GM12892 (cell line): ENCODE data around the gene ARL15.

Experiments used
- DNase-seq: peaks from one replicate; pipeline ENCODE4 v3.0.0; 2011; ENCODE audit not compliant: insufficient read length
- FAIRE-seq: peaks from 2 replicates; lab custom pipeline; 2011; peaks lifted over from hg19 to GRCh38; lab: Jason Lieb, UNC
- POLR2A ChIP-seq: IDR thresholded peaks from 2 replicates; pipeline ENCODE4 v1.6.1; 2011; ENCODE audit warnings: low read depth, low read length, control low read depth
- POLR2AphosphoS5 ChIP-seq: IDR thresholded peaks from 2 replicates; pipeline ENCODE4 v1.6.1; 2011; ENCODE audit warnings: low read depth, low read length, control low read depth
- TAF1 ChIP-seq: IDR thresholded peaks from 2 replicates; pipeline ENCODE4 v1.6.1; 2011; ENCODE audit warnings: low read depth, mild to moderate bottlenecking, control low read depth, low read length, borderline replicate concordance

Gene ARL15

DNA sequence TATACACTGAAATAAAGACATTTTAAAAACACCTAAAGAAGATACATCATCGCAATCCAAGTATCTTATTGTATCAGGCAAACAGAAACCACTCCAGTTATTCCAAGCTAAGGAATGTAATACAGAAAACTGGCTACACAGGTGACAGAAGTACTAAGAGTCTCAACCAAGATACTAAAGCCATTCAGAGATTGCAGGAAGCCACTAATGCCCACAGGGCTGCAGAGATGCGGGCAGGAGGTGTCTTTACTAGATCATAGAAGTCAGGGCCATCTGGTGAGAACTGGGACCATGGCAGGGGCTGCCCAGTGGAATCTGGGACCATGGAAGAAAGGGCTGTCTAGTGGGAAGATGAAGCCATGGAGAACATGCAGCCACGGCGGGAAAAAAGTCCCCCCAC, 384.3 kb downstream of the ARL15 start:
- DNase-seq (no peak), FAIRE-seq (no peak)
- TF ChIP-seq POLR2AphosphoS5 (no peak), POLR2A (no peak), TAF1 (no peak)

DNA sequence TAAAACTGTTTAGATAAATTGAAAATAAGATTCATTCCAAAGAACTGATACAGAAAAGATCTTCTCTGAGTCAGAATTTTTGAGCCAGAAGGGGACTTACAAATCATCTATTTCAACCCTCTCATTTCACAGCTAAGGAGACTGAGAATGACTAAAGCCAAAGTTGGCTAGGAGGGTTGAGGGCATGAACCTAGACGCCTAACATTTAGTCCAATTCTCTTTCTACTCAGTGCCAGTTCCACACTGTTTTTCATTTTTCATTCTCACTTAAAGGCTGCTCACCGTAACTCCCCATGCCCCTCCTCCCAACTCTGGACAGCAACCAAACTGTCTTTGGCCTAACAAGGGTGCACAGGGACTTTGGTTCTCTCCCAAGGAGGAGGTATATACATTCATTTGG, 386.0 kb downstream of the ARL15 start:
- TF ChIP-seq POLR2AphosphoS5: no peak
- no peak for TF ChIP-seq POLR2A
- no peak for TF ChIP-seq TAF1
- no peak for DNase-seq
- FAIRE-seq: no peak

DNA sequence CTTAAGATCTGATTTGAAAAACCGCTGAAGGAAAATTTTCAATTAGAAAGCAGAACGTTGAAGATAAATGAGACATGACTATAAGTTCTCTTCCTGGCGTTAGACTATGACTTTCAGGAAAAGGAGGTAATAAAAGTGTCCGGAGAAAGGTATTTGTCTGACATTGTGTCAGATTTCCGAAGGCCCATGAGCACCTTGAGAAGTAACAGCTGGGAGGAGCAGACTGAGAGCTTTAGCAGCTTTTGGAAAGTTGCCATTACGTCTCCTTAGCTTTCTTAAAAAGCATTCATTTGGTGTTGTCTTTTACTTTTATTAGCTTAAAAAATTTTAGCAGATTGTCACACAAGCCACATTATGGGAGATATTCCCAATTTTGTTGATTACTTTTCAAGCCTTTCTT, 386.4 kb downstream of the ARL15 start:
- no peak for FAIRE-seq

DNA sequence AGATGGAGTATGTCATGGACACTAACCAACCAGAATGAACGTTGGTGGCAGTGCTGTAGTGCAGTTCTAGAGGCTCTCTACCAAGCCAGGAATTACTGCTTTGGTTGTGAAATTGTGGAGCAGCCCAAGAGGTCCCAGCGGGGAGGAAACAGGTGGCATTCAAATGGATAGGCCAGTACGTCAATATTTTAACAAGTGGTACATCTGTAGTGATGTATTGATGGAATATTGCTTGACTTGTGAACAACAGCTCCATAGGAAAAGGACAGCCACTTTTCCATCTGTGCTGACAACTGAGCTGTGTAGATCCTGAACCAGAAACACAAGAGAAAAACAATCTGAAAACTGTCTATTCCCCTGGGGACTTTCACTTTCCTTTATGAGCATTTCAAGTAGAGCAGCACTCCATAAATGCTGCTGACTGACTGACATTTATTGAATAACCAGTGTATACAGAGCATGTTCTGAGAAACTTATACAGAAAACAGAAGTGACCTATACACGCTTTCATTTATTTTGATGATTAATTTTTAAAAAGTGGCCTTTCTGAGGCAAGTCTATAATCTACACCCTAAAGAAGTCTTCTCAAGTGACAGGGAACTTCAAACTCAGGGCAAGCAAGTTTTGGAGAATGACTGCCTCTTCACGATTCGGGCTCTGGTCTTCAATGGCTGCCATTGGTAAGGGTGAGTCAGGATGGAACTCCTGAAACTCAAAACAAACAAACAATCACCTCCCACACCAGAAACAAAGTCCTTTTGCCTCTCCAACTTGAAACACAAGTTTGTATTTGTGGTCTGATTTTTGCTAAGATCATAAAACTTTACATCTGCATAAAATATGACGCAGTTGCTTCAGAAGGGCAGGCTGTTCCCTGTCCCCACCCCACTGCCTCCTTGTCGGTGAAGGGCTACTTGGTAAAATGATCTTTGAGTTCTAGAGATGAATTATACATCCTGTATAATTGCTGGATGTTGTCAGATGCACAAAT, 387.6 kb downstream of the ARL15 start:
- FAIRE-seq (peak; percentile 21), DNase-seq (no peak)
- no peak for TF ChIP-seq POLR2A
- TF ChIP-seq POLR2AphosphoS5: no peak
- TF ChIP-seq TAF1: no peak

More for the DNA sequence above, 386.4 kb downstream of the ARL15 start:
- TF ChIP-seq TAF1 (no peak), POLR2AphosphoS5 (no peak), POLR2A (no peak)
- no peak for DNase-seq

DNA sequence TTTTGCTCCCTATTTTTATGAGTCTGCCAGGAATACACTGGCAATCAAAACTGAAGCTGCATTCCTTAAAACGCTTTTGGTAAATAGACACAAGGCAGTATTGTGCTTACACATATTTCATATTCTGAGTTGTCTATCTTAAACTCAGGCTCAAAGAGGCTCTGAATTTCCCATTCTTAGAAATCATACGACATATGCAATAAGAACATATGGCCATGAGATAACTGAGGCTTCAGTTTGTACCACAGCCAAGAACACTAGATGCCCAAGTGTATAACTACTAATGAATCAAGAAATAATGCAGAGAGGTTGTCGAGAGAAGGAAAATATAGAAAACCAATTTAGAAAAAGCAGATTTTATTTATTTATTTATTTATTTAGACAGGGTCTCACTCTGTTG, 392.5 kb downstream of the ARL15 start:
- no peak for DNase-seq
- TF ChIP-seq POLR2A: no peak
- no peak for TF ChIP-seq POLR2AphosphoS5
- TF ChIP-seq TAF1: no peak
- no peak for FAIRE-seq

DNA sequence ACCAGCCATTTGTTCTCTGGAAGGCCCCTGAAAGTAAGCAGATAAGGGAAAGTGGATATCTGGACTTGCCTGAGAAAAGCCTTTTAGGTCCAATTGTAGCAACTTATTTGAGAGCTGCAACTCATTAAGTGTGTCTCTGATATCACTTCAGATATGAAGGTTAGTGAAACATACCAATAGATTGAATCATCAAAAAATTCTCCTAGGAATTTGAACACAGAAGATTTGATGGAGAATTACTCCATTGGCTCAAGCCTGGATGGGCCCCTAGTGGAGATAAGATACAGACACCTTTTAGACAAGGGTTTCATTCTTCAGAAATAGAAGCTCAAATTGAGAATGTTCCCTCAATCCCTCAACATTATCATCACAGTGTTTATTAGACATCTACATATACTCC, 393.3 kb downstream of the ARL15 start:
- TF ChIP-seq TAF1 (no peak), POLR2A (no peak), POLR2AphosphoS5 (no peak)
- FAIRE-seq: no peak
- no peak for DNase-seq

DNA sequence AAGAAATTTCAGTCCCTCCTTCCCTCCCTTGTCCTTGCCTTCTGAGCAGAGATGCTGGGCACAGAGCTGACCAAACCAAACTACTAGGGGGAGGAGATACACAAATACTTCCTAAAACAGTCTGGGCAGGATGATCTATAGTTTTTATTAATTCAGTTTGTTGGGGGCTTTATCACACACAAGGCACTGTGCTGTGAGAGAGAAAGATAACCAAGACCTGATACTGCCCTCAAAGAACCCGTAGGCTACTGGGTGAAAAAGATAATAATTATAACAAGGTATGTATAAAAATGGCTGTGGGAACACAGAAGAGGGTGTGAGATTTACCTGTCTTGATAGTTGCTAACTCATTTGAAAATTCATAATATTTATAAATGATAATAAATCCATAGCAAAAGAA, 395.3 kb downstream of the ARL15 start:
- TF ChIP-seq POLR2AphosphoS5 (no peak), TAF1 (no peak), POLR2A (no peak)
- no peak for FAIRE-seq
- DNase-seq: no peak

DNA sequence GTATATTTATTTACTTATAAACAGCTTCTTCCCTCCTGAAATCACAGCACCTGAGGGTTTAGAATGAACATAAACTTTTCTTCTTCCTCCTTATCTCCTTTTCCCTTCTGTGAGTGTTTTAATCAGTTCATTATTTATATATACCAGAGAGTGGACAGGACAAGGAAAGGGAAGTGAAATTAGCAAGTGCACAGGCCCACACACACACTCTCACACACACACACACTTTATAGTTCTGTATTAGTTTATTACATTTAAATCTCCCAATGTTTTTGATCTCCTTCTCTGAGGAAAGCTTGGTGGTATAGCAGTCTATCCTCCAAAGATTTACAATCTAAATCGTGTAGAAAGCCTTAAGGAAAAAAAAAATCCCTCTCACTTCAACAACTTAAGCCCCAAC, 396.4 kb downstream of the ARL15 start:
- DNase-seq (no peak), FAIRE-seq (no peak)
- TF ChIP-seq TAF1 (no peak), POLR2A (no peak), POLR2AphosphoS5 (no peak)

DNA sequence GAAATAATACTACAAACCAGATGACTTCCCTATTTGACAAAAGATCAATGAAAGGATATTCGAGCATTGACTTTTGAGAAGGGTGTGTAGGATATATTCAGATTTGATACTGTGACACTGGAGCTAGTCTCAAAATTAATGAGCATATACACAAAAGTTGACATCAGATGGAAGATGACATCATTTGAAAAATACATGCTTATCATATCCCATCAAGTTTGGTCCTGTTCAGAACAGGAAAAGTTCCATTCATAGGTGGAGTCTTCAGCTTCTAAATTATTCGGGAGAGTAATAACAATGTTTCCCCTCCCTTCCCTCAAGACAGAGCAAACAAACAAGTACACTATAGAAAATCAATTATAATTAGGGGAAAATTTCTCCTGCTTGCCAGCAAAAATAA, 401.6 kb downstream of the ARL15 start:
- no peak for TF ChIP-seq POLR2A
- TF ChIP-seq TAF1: no peak
- TF ChIP-seq POLR2AphosphoS5: no peak
- FAIRE-seq: no peak
- DNase-seq: no peak

DNA sequence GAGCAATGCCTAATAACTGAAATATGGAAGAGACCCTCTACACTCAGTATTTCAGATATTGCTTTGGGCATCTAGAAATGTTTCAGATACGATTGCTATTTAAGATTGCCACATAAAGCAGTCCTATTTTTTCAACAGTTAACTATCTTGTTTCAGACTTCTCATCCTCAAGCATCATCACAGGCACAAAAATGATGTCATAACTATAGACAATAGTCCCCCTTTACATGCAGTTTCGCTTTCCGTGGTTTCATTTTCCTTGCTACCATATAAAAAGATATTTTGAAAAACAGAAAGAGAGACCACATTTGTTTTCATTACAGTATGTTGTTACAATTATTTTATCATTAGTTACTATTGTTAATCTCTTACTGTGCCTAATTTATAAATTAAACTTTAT, 402.5 kb downstream of the ARL15 start:
- FAIRE-seq (no peak), DNase-seq (no peak)
- TF ChIP-seq POLR2AphosphoS5 (no peak), POLR2A (no peak), TAF1 (no peak)

DNA sequence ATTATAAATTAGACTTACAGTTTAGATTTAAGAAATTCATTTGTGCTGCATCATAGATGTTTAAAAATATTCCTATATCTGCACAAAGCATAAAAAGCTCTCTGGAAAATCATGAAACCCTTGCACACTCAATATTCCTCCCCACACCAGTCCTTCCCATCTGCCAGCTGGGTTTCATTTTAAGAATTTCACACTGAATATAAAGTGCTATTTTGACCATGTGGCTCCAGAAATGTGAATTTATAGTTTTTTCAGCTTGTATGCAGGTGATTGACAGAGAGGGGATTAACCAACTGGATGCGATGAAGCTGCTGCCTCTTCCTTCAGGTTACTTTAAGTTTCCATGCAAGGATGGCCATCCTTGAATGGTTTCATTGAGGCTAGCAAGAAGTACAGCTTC, 403.6 kb downstream of the ARL15 start:
- no peak for DNase-seq
- FAIRE-seq: no peak
- no peak for TF ChIP-seq POLR2AphosphoS5
- no peak for TF ChIP-seq TAF1
- no peak for TF ChIP-seq POLR2A
